ENCODE results near the gene ARHGEF10L. TPM values are rescaled to one million over a fixed set of nuclear protein-coding genes. Genes with fewer than 3 reads are reported as not detected.

The ARHGEF10L gene
- polyA plus RNA-seq, 1 donor (not counting 4 experiments of a cell fraction or from before 2014, with no cell fraction given) = 2.4 TPM

GRCh38 chr1:17562375-17562774, 22.9 kb downstream of the ARHGEF10L start:
- H3K4me3 ChIP-seq (ENCODE audit: control insufficient read depth in 2 of 3, extremely low read depth in 1 of 3, insufficient read depth in 2 of 3, low read depth in 1 of 3, low read length in 3 of 3) = no peak overlapping the region
- H4K20me1 ChIP-seq (ENCODE audit: control insufficient read depth, extremely low read depth, insufficient read depth, low read length) = no peaks in the 10 kb centered on the region
- no peaks in the 10 kb centered on the region for H3K9me1 ChIP-seq (ENCODE audit: control insufficient read depth, extremely low read depth, insufficient read depth, low read length)
- H3K9me3 ChIP-seq (ENCODE audit: control insufficient read depth, low read depth, low read length) = no peaks in the 10 kb centered on the region
- H3K36me3 ChIP-seq (ENCODE audit: control insufficient read depth in 2 of 2, extremely low read depth in 1 of 2, insufficient read depth in 2 of 2, low read length in 2 of 2) = no peaks in the 10 kb centered on the region
- H3K4me2 ChIP-seq (ENCODE audit: control insufficient read depth, extremely low read depth, insufficient read depth, low read depth, low read length) = no peak overlapping the region
- dilution Hi-C loops (cut with MboI; ENCODE audit: extremely low pct_ligation_motif_present, low sequenced_read_pairs) = no loop called here
- no peak for DNase-seq (ENCODE audit: low read depth, low spot score)
- no peak for TF ChIP-seq CTCF (optimal IDR thresholded peaks at IDR 0.05 in 1 of 3, IDR thresholded peaks at IDR 0.05 in 1 of 3, conservative IDR thresholded peaks at IDR 0.05 in 1 of 3; ENCODE audit: extremely low read depth in 1 of 3, insufficient read depth in 2 of 3, low read length in 3 of 3)
- no peak for TF ChIP-seq EZH2 (IDR thresholded peaks at IDR 0.05; ENCODE audit: low read length)
- FAIRE-seq = no peak
- no peak overlapping the region for H3K27ac ChIP-seq (ENCODE audit: control insufficient read depth, insufficient read depth, low read length)
- H3K4me1 ChIP-seq (ENCODE audit: control insufficient read depth, extremely low read depth, insufficient read depth, low read length) = peaks cover 11% of the 10 kb centered on the region
- H3K79me2 ChIP-seq (ENCODE audit: control insufficient read depth, insufficient read depth, low read length) = no peaks in the 10 kb centered on the region
- H3K27me3 ChIP-seq (ENCODE audit: control insufficient read depth, extremely low read depth, insufficient read depth, low read length) = no peaks in the 10 kb centered on the region
- H3K9ac ChIP-seq (ENCODE audit: control insufficient read depth, extremely low read depth, insufficient read depth, low read length) = no peak overlapping the region
- no peak overlapping the region for H2AFZ ChIP-seq (ENCODE audit: control insufficient read depth, low read length)

GRCh38 chr1:17563494-17564281, 24.2 kb downstream of the ARHGEF10L start:
- H3K4me3 ChIP-seq (ENCODE audit: control insufficient read depth in 2 of 3, extremely low read depth in 1 of 3, insufficient read depth in 2 of 3, low read depth in 1 of 3, low read length in 3 of 3) = no peak overlapping the region
- no peaks in the 10 kb centered on the region for H3K9me1 ChIP-seq (ENCODE audit: control insufficient read depth, extremely low read depth, insufficient read depth, low read length)
- H3K27me3 ChIP-seq (ENCODE audit: control insufficient read depth, extremely low read depth, insufficient read depth, low read length) = no peaks in the 10 kb centered on the region
- no peak overlapping the region for H3K27ac ChIP-seq (ENCODE audit: control insufficient read depth, insufficient read depth, low read length)
- peaks cover 11% of the 10 kb centered on the region for H3K4me1 ChIP-seq (ENCODE audit: control insufficient read depth, extremely low read depth, insufficient read depth, low read length)
- DNase-seq (ENCODE audit: low read depth, low spot score) (no peak), FAIRE-seq (no peak)
- H3K9ac ChIP-seq (ENCODE audit: control insufficient read depth, extremely low read depth, insufficient read depth, low read length) = no peak overlapping the region
- no peaks in the 10 kb centered on the region for H3K9me3 ChIP-seq (ENCODE audit: control insufficient read depth, low read depth, low read length)
- H2AFZ ChIP-seq (ENCODE audit: control insufficient read depth, low read length) = no peak overlapping the region
- TF ChIP-seq CTCF (optimal IDR thresholded peaks at IDR 0.05 in 1 of 3, IDR thresholded peaks at IDR 0.05 in 1 of 3, conservative IDR thresholded peaks at IDR 0.05 in 1 of 3; ENCODE audit: extremely low read depth in 1 of 3, insufficient read depth in 2 of 3, low read length in 3 of 3) = no peak
- TF ChIP-seq EZH2 (IDR thresholded peaks at IDR 0.05; ENCODE audit: low read length) = no peak
- no peaks in the 10 kb centered on the region for H3K36me3 ChIP-seq (ENCODE audit: control insufficient read depth in 2 of 2, extremely low read depth in 1 of 2, insufficient read depth in 2 of 2, low read length in 2 of 2)
- dilution Hi-C loops (cut with MboI; ENCODE audit: extremely low pct_ligation_motif_present, low sequenced_read_pairs) = no loop called here
- H4K20me1 ChIP-seq (ENCODE audit: control insufficient read depth, extremely low read depth, insufficient read depth, low read length) = no peaks in the 10 kb centered on the region
- H3K79me2 ChIP-seq (ENCODE audit: control insufficient read depth, insufficient read depth, low read length) = no peaks in the 10 kb centered on the region
- no peak overlapping the region for H3K4me2 ChIP-seq (ENCODE audit: control insufficient read depth, extremely low read depth, insufficient read depth, low read depth, low read length)

Measured in keratinocyte (primary cell).